ENCODE measurements around the gene MCOLN3.

Gene MCOLN3

GRCh38 chr1:85033221-85033620 is 15.1 kb downstream of the MCOLN3 start:
- no peak for DNase-seq (ENCODE audit: low read depth)
- no peak overlapping the region for H3K4me3 ChIP-seq (ENCODE audit: low read depth, low read length)
- TF ChIP-seq CTCF (IDR thresholded peaks at IDR 0.05; ENCODE audit: control insufficient read depth, extremely low read depth, insufficient read depth) = no peak

DNA sequence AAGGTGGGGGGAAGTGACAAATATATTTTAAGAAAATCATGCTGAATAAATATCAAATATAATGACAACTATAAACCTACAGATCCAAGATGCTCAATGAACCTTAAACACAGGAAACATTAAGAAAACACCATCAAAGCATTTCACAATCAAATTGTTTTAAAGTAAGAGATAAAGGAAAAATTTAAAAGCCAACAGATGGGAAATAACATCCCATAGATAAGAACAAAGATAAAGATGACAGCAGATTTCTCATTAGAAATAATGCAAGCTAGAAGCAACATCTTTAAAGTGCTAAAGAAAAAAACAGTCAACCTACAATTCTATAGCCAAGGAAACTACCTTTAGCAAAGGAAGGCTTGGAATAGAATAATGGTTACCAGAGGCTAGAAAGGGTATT is 17.8 kb downstream of the MCOLN3 start:
- TF ChIP-seq CTCF (IDR thresholded peaks at IDR 0.05; ENCODE audit: control insufficient read depth, extremely low read depth, insufficient read depth) = no peak
- H3K4me3 ChIP-seq (ENCODE audit: low read depth, low read length) = no peak overlapping the region
- no peak for DNase-seq (ENCODE audit: low read depth)

DNA sequence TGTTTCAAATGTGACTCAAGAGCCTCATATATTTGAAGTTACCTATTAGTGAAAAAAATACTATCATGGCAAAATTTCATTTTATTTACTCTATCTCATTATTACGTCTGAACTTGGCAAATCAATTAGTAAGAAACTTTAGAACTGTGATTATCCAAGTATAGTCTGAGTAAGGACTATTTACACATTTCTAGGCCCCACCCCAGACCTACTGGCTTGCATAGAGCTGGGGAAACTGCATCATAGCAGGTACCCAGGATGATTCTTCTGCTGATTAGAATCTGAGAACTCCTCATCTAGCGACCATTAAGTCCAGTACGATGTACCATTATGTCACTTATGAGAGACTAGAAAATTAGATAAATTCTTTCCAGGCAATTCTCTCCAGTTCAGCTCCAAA is 20.1 kb downstream of the MCOLN3 start:
- DNase-seq (ENCODE audit: low read depth) = no peak
- TF ChIP-seq CTCF (IDR thresholded peaks at IDR 0.05; ENCODE audit: control insufficient read depth, extremely low read depth, insufficient read depth) = no peak
- no peak overlapping the region for H3K4me3 ChIP-seq (ENCODE audit: low read depth, low read length)

GRCh38 chr1:85027242-85027983 is 20.9 kb downstream of the MCOLN3 start:
- DNase-seq (ENCODE audit: low read depth) = no peak
- TF ChIP-seq CTCF (IDR thresholded peaks at IDR 0.05; ENCODE audit: control insufficient read depth, extremely low read depth, insufficient read depth) = peak; percentile 21; the same call in 1 of the 2 replicates
- H3K4me3 ChIP-seq (ENCODE audit: low read depth, low read length) = no peak overlapping the region

- TF ChIP-seq CTCF (IDR thresholded peaks at IDR 0.05; ENCODE audit: control insufficient read depth, extremely low read depth, insufficient read depth) = no peak
- H3K4me3 ChIP-seq (ENCODE audit: low read depth, low read length) = no peak overlapping the region
- no peak for DNase-seq (ENCODE audit: low read depth)
These were observed 22.4 kb downstream of the MCOLN3 start for GRCh38 chr1:85025940-85026339.

DNA sequence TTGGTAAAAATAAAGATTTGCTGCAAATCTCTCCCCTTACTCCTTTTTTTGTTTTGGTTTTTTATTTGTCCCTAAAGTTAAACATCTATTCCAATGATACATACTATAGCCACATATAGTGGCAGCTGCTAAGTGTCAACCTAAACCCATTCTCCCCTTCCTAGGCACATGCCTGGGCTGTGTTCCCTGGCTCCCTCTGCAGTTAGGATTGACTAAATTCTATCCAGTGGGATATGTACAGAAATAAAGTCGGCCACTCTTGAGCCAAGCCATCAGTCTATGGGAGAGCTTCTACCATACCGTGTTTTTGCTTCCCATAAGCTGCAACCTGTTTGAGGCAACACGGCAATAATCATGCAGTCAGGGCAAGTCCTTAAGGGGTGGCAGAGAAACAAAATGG is 23.6 kb downstream of the MCOLN3 start:
- DNase-seq (ENCODE audit: low read depth) = no peak

More for the DNA sequence above, 23.6 kb downstream of the MCOLN3 start:
- H3K4me3 ChIP-seq (ENCODE audit: low read depth, low read length) = no peak overlapping the region
- no peak for TF ChIP-seq CTCF (IDR thresholded peaks at IDR 0.05; ENCODE audit: control insufficient read depth, extremely low read depth, insufficient read depth)
